SK-N-SH treated with all-trans-retinoic acid at 6 μM for 48 hours (cell line): ENCODE data around the gene GAREM1.

Experiments
- ATAC-seq: fragments of 200-7000 bp; cut with Tn5 transposase; 3 replicates; pipeline ENCODE4 v1.9.1; 2020; ENCODE audit warnings: mild to moderate bottlenecking, moderate library complexity
- ARNTL ChIP-seq: fragments of 450-650 bp; formaldehyde crosslinking; IDR thresholded peaks from 2 replicates; pipeline ENCODE4 v1.5.0; 2020; ENCODE audit warnings: low read depth, mild to moderate bottlenecking, moderate library complexity, borderline replicate concordance
- BACH2 ChIP-seq: fragments of 250-450 bp; sonication (Bioruptor Pico); IDR thresholded peaks from 2 replicates; pipeline ENCODE4 v1.9.0; 2021; ENCODE audit warnings: mild to moderate bottlenecking, borderline replicate concordance
- CREB5 ChIP-seq: fragments of 250-450 bp; sonication (Bioruptor Pico); IDR thresholded peaks from 2 replicates; pipeline ENCODE4 v1.5.1; 2020; ENCODE audit warnings: low read depth, mild to moderate bottlenecking, moderate library complexity
- CSDC2 ChIP-seq: fragments of 250-450 bp; sonication (Bioruptor Pico); IDR thresholded peaks from 2 replicates; pipeline ENCODE4 v1.5.0; 2020; ENCODE audit warnings: mild to moderate bottlenecking, moderate library complexity
- ESRRG ChIP-seq: fragments of 250-450 bp; sonication (Bioruptor Pico); IDR thresholded peaks from 2 replicates; pipeline ENCODE4 v1.6.1; 2021; ENCODE audit warnings: mild to moderate bottlenecking
- ISL1 ChIP-seq: fragments of 250-450 bp; sonication (Bioruptor Pico); IDR thresholded peaks from 2 replicates; pipeline ENCODE4 v2.1.2; 2022; ENCODE audit warnings: mild to moderate bottlenecking, moderate library complexity
- PATZ1 ChIP-seq: fragments of 250-450 bp; sonication (Bioruptor Pico); IDR thresholded peaks from 2 replicates; pipeline ENCODE4 v1.8.0; 2020; ENCODE audit warnings: mild to moderate bottlenecking, moderate library complexity, borderline replicate concordance
- PPARA ChIP-seq: fragments of 250-450 bp; sonication (Bioruptor Pico); IDR thresholded peaks from 2 replicates; pipeline ENCODE4 v1.5.0; 2020; ENCODE audit warnings: mild to moderate bottlenecking, borderline replicate concordance
- RARB ChIP-seq: fragments of 250-450 bp; sonication (Bioruptor Pico); IDR thresholded peaks from 2 replicates; pipeline ENCODE4 v1.8.0; 2021; ENCODE audit warnings: mild to moderate bottlenecking, moderate library complexity
- SNAI2 ChIP-seq: fragments of 250-450 bp; sonication (Bioruptor Pico); IDR thresholded peaks from 2 replicates; pipeline ENCODE4 v1.5.0; 2020; ENCODE audit warnings: mild to moderate bottlenecking, moderate library complexity
- TCF4 ChIP-seq: fragments of 250-450 bp; sonication (Bioruptor Pico); IDR thresholded peaks from 2 replicates; pipeline ENCODE4 v1.8.0; 2021; ENCODE audit warnings: mild to moderate bottlenecking, moderate library complexity, borderline replicate concordance
- TOX ChIP-seq: fragments of 250-450 bp; sonication (Bioruptor Pico); IDR thresholded peaks from 2 replicates; pipeline ENCODE4 v1.8.0; 2021; ENCODE audit warnings: mild to moderate bottlenecking, moderate library complexity, borderline replicate concordance
- ZC3H10 ChIP-seq: fragments of 250-450 bp; sonication (Bioruptor Pico); IDR thresholded peaks from 2 replicates; pipeline ENCODE4 v1.5.1; 2021; ENCODE audit warnings: mild to moderate bottlenecking, moderate library complexity
- ZFP3 ChIP-seq: fragments of 250-450 bp; sonication (Bioruptor Pico); IDR thresholded peaks from 2 replicates; pipeline ENCODE4 v1.5.0; 2020; ENCODE audit warnings: mild to moderate bottlenecking, moderate library complexity
- ZNF565 ChIP-seq: fragments of 450-650 bp; formaldehyde crosslinking; conservative IDR thresholded peaks from 2 replicates; pipeline ENCODE4 v1.5.0; 2020; ENCODE audit warnings: low read depth, mild to moderate bottlenecking, moderate library complexity
- ZNF70 ChIP-seq: fragments of 450-650 bp; formaldehyde crosslinking; IDR thresholded peaks from 2 replicates; pipeline ENCODE4 v1.5.0; 2020; ENCODE audit warnings: mild to moderate bottlenecking, moderate library complexity
- ZNF8 ChIP-seq: fragments of 450-650 bp; formaldehyde crosslinking; IDR thresholded peaks from 2 replicates; pipeline ENCODE4 v1.5.0; 2020; ENCODE audit warnings: mild to moderate bottlenecking, moderate library complexity
- TF ChIP-seq, protein P1 (sequence below): fragments of 250-450 bp; sonication (Bioruptor Pico); IDR thresholded peaks from 2 replicates; pipeline ENCODE4 v1.5.1; 2021; ENCODE audit warnings: mild to moderate bottlenecking, moderate library complexity
- TF ChIP-seq, protein P2 (sequence below): fragments of 250-450 bp; sonication (Bioruptor Pico); IDR thresholded peaks from 2 replicates; pipeline ENCODE4 v1.8.0; 2021; ENCODE audit warnings: low read depth, mild to moderate bottlenecking, moderate library complexity, borderline replicate concordance

The GAREM1 gene

DNA sequence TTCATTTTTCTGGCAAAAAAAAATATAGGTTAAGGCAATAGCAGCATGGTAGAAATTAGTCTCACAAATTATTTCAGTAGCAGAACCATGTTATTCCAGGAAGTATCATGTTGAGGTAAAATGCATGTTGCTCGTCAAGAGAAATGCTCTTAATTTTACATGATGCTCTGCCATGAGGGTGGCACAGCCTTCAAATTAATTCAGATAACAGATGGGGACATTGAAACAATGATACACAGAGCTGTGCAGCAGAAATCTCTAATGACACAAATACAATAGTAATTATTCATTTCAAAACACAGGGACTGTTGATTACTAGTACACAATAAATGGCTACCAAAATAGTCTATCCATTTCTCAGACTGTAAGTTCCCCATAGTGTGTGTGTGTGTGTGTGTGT is 24.8 kb downstream of the GAREM1 start:
- ATAC-seq, result no peak
- TF ChIP-seq ESRRG (CRISPR knock-in tag) (no peak), PATZ1 (CRISPR knock-in tag) (no peak), ZNF8 (no peak), ZC3H10 (CRISPR knock-in tag) (no peak), ZNF565 (CRISPR knock-in tag) (no peak), ZFP3 (CRISPR knock-in tag) (no peak), TOX (CRISPR knock-in tag) (no peak), ARNTL (no peak), BACH2 (no peak), RARB (CRISPR knock-in tag) (no peak), PPARA (CRISPR knock-in tag) (no peak), SNAI2 (CRISPR knock-in tag) (no peak), CSDC2 (CRISPR knock-in tag) (no peak)
- TF ChIP-seq, protein P1, sequence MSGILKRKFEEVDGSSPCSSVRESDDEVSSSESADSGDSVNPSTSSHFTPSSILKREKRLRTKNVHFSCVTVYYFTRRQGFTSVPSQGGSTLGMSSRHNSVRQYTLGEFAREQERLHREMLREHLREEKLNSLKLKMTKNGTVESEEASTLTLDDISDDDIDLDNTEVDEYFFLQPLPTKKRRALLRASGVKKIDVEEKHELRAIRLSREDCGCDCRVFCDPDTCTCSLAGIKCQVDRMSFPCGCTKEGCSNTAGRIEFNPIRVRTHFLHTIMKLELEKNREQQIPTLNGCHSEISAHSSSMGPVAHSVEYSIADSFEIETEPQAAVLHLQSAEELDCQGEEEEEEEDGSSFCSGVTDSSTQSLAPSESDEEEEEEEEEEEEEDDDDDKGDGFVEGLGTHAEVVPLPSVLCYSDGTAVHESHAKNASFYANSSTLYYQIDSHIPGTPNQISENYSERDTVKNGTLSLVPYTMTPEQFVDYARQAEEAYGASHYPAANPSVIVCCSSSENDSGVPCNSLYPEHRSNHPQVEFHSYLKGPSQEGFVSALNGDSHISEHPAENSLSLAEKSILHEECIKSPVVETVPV (CRISPR knock-in tag), result no peak
- TF ChIP-seq, protein P2, sequence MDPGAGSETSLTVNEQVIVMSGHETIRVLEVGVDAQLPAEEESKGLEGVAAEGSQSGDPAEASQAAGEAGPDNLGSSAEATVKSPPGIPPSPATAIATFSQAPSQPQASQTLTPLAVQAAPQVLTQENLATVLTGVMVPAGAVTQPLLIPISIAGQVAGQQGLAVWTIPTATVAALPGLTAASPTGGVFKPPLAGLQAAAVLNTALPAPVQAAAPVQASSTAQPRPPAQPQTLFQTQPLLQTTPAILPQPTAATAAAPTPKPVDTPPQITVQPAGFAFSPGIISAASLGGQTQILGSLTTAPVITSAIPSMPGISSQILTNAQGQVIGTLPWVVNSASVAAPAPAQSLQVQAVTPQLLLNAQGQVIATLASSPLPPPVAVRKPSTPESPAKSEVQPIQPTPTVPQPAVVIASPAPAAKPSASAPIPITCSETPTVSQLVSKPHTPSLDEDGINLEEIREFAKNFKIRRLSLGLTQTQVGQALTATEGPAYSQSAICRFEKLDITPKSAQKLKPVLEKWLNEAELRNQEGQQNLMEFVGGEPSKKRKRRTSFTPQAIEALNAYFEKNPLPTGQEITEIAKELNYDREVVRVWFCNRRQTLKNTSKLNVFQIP (CRISPR knock-in tag), result no peak

DNA sequence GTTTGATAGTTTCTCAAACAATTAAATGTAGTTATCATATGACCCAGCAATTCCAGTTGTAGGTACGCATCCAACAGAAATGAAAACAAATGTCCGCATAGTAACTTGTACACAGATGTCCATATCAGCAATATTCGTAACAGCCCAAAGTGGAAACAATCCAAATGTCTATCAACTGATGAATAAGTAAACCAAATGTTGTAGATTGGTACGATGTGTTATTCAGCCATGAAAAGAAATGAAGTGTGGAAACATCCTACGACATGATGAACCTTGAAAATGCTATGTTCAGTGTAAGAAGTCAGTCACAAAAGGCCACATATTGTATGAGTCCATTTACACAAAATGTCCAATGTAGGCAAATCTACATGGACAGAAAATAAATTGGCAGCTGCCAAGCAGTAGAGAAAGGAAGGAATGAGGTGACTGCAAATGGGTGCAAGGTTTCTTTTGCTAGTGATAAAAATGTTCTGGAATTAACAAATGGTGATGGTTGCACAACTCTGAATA is 26.9 kb downstream of the GAREM1 start:
- no peak for ATAC-seq
- TF ChIP-seq TCF4 (CRISPR knock-in tag), result no peak
- TF ChIP-seq ZNF70 (CRISPR knock-in tag), result no peak
- TF ChIP-seq, protein P1 (CRISPR knock-in tag), result no peak
- no peak for TF ChIP-seq ZNF565 (CRISPR knock-in tag)
- TF ChIP-seq RARB (CRISPR knock-in tag), result no peak
- TF ChIP-seq ZNF8, result no peak
- TF ChIP-seq ARNTL, result no peak
- no peak for TF ChIP-seq TOX (CRISPR knock-in tag)
- TF ChIP-seq CREB5 (CRISPR knock-in tag), result no peak
- no peak for TF ChIP-seq CSDC2 (CRISPR knock-in tag)
- no peak for TF ChIP-seq SNAI2 (CRISPR knock-in tag)

DNA sequence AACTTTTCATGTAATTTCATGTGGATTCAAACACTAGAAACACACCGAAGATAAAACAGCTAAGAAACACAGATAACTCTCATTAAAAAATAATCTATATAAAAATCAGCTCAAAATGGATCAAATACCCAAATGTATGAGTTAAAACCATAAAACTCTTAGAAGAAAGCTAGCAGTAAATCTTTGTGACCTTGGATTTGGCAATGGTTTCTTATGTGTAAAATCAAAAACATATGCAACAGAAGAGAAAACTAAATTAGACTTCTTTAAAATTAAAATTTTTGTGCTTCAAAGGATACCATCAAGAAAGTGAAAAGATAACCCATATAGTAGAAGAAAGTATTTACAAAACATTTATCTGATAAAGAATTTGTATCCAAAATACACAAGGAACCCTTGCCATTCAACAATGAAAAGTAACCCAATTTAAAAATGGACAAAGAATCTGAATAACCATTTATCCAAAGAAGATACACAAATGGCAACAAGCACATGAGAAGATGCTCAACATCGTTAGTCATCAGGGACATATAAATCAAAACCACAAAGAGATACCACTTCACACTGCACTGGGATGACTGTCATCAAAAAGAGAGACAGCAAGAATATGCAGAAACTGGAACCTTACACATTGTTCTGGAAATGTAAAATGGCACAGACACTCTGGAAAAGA is 27.5 kb downstream of the GAREM1 start:
- ATAC-seq, result no peak; the same call in 2 of the 3 replicates
- TF ChIP-seq ISL1 (CRISPR knock-in tag) (peak; percentile 36), BACH2 (no peak), PATZ1 (CRISPR knock-in tag) (no peak)
